DND-41 (cell line): ENCODE results near the gene CRTAC1.

Source experiments
- CTCF ChIP-seq: IDR thresholded peaks from 2 replicates; pipeline ENCODE4 v1.5.1; 2012; ENCODE audit warnings: borderline replicate concordance, low read length, moderate library complexity, mild to moderate bottlenecking; ENCODE audit not compliant: poor library complexity, severe bottlenecking; ENCODE audit errors: extremely low read depth
- EZH2 ChIP-seq: IDR thresholded peaks from 3 replicates; pipeline ENCODE4 v1.6.1; 2012; ENCODE audit warnings: borderline replicate concordance, low read depth, mild to moderate bottlenecking, moderate library complexity, low read length, inconsistent platforms; ENCODE audit not compliant: severe bottlenecking

GRCh38 chr10:97921581-97922021, 108.8 kb downstream of the CRTAC1 start:
- no peak for TF ChIP-seq CTCF
- no peak for TF ChIP-seq EZH2
